Measurements from ENCODE around the gene SPATA6L.

Gene SPATA6L

GRCh38 chr9:4588721-4589120 lies 77.6 kb downstream of the SPATA6L start:
- Histone ChIP-seq H3K4me1 (ENCODE audit: insufficient read depth, insufficient read length) (peaks cover 4% of the 10 kb centered on the region), H3K36me3 (ENCODE audit: insufficient read depth, insufficient read length, low read length) (no peaks in the 10 kb centered on the region), H3K27me3 (ENCODE audit: insufficient read depth, insufficient read length) (no peaks in the 10 kb centered on the region), H3K4me3 (ENCODE audit: insufficient read length, low read depth) (no peak overlapping the region), H3K9me3 (ENCODE audit: insufficient read depth, low read length) (no peaks in the 10 kb centered on the region), H3K9ac (ENCODE audit: insufficient read length, low read depth) (no peak overlapping the region)
- no peak for TF ChIP-seq ZNF274 (IDR thresholded peaks at IDR 0.05; ENCODE audit: low read depth, low read length)
- no peak for TF ChIP-seq SUZ12 (IDR thresholded peaks at IDR 0.05; ENCODE audit: extremely low read depth, insufficient read depth, insufficient read length)
- TF ChIP-seq YY1 (IDR thresholded peaks at IDR 0.05; ENCODE audit: insufficient read depth, insufficient read length), result no peak
- no peak for DNase-seq (ENCODE audit: low read depth, low spot score)

DNA sequence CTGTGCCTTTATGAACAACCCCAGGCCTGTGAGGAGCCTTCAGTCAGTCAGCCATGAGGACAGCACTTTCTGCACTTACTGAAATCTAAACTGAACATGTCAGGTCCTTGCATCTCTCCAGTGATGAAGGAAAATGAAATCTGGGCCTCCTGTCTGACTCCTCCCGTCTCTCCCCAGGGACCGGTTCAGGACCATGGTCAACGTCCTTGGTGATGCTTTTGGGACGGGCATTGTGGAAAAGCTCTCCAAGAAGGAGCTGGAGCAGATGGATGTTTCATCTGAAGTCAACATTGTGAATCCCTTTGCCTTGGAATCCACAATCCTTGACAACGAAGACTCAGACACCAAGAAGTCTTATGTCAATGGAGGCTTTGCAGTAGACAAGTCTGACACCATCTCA lies 81.1 kb downstream of the SPATA6L start:
- Histone ChIP-seq H3K4me3 (ENCODE audit: insufficient read length, low read depth) (no peak overlapping the region), H3K4me1 (ENCODE audit: insufficient read depth, insufficient read length) (no peaks in the 10 kb centered on the region), H3K36me3 (ENCODE audit: insufficient read depth, insufficient read length, low read length) (no peaks in the 10 kb centered on the region), H3K27me3 (ENCODE audit: insufficient read depth, insufficient read length) (no peaks in the 10 kb centered on the region), H3K9me3 (ENCODE audit: insufficient read depth, low read length) (no peaks in the 10 kb centered on the region), H3K9ac (ENCODE audit: insufficient read length, low read depth) (no peak overlapping the region)
- TF ChIP-seq SUZ12 (IDR thresholded peaks at IDR 0.05; ENCODE audit: extremely low read depth, insufficient read depth, insufficient read length), result no peak
- no peak for TF ChIP-seq ZNF274 (IDR thresholded peaks at IDR 0.05; ENCODE audit: low read depth, low read length)
- no peak for TF ChIP-seq YY1 (IDR thresholded peaks at IDR 0.05; ENCODE audit: insufficient read depth, insufficient read length)
- no peak for DNase-seq (ENCODE audit: low read depth, low spot score)

GRCh38 chr9:4584636-4585035 lies 81.6 kb downstream of the SPATA6L start:
- DNase-seq (ENCODE audit: low read depth, low spot score), result no peak
- Histone ChIP-seq H3K4me1 (ENCODE audit: insufficient read depth, insufficient read length) (no peaks in the 10 kb centered on the region), H3K9ac (ENCODE audit: insufficient read length, low read depth) (no peak overlapping the region), H3K4me3 (ENCODE audit: insufficient read length, low read depth) (no peak overlapping the region), H3K27me3 (ENCODE audit: insufficient read depth, insufficient read length) (no peaks in the 10 kb centered on the region), H3K9me3 (ENCODE audit: insufficient read depth, low read length) (no peaks in the 10 kb centered on the region), H3K36me3 (ENCODE audit: insufficient read depth, insufficient read length, low read length) (no peaks in the 10 kb centered on the region)
- TF ChIP-seq YY1 (IDR thresholded peaks at IDR 0.05; ENCODE audit: insufficient read depth, insufficient read length) (no peak), SUZ12 (IDR thresholded peaks at IDR 0.05; ENCODE audit: extremely low read depth, insufficient read depth, insufficient read length) (no peak), ZNF274 (IDR thresholded peaks at IDR 0.05; ENCODE audit: low read depth, low read length) (no peak)

DNA sequence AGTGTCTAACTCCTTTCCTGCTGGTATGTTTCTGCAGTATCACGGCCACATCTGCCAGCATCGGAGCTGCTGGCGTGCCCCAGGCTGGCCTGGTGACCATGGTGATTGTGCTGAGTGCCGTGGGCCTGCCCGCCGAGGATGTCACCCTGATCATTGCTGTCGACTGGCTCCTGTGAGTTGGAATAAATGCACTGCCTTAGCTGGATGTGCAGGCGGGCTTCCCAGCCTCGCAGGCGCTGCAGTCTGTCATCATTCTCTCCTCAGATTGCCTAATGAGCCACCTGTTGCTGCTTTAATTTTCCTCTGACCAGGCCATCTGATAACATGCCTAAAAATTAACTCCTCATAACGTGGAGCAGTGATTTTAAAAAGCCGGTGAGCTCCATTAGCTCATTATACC lies 83.3 kb downstream of the SPATA6L start:
- H3K4me1 ChIP-seq (ENCODE audit: insufficient read depth, insufficient read length), result no peaks in the 10 kb centered on the region
- H3K27me3 ChIP-seq (ENCODE audit: insufficient read depth, insufficient read length), result no peaks in the 10 kb centered on the region
- H3K9me3 ChIP-seq (ENCODE audit: insufficient read depth, low read length), result no peaks in the 10 kb centered on the region
- no peak overlapping the region for H3K9ac ChIP-seq (ENCODE audit: insufficient read length, low read depth)
- no peak overlapping the region for H3K4me3 ChIP-seq (ENCODE audit: insufficient read length, low read depth)
- no peak for DNase-seq (ENCODE audit: low read depth, low spot score)
- TF ChIP-seq YY1 (IDR thresholded peaks at IDR 0.05; ENCODE audit: insufficient read depth, insufficient read length) (no peak), ZNF274 (IDR thresholded peaks at IDR 0.05; ENCODE audit: low read depth, low read length) (no peak), SUZ12 (IDR thresholded peaks at IDR 0.05; ENCODE audit: extremely low read depth, insufficient read depth, insufficient read length) (no peak)
- no peaks in the 10 kb centered on the region for H3K36me3 ChIP-seq (ENCODE audit: insufficient read depth, insufficient read length, low read length)

GRCh38 chr9:4581861-4582565 lies 84.3 kb downstream of the SPATA6L start:
- no peaks in the 10 kb centered on the region for H3K27me3 ChIP-seq (ENCODE audit: insufficient read depth, insufficient read length)
- no peak for TF ChIP-seq YY1 (IDR thresholded peaks at IDR 0.05; ENCODE audit: insufficient read depth, insufficient read length)
- no peak for TF ChIP-seq ZNF274 (IDR thresholded peaks at IDR 0.05; ENCODE audit: low read depth, low read length)
- no peak for TF ChIP-seq SUZ12 (IDR thresholded peaks at IDR 0.05; ENCODE audit: extremely low read depth, insufficient read depth, insufficient read length)
- H3K9me3 ChIP-seq (ENCODE audit: insufficient read depth, low read length), result no peaks in the 10 kb centered on the region
- no peak overlapping the region for H3K9ac ChIP-seq (ENCODE audit: insufficient read length, low read depth)
- no peak for DNase-seq (ENCODE audit: low read depth, low spot score)
- H3K4me3 ChIP-seq (ENCODE audit: insufficient read length, low read depth), result no peak overlapping the region
- no peaks in the 10 kb centered on the region for H3K36me3 ChIP-seq (ENCODE audit: insufficient read depth, insufficient read length, low read length)
- no peaks in the 10 kb centered on the region for H3K4me1 ChIP-seq (ENCODE audit: insufficient read depth, insufficient read length)

DNA sequence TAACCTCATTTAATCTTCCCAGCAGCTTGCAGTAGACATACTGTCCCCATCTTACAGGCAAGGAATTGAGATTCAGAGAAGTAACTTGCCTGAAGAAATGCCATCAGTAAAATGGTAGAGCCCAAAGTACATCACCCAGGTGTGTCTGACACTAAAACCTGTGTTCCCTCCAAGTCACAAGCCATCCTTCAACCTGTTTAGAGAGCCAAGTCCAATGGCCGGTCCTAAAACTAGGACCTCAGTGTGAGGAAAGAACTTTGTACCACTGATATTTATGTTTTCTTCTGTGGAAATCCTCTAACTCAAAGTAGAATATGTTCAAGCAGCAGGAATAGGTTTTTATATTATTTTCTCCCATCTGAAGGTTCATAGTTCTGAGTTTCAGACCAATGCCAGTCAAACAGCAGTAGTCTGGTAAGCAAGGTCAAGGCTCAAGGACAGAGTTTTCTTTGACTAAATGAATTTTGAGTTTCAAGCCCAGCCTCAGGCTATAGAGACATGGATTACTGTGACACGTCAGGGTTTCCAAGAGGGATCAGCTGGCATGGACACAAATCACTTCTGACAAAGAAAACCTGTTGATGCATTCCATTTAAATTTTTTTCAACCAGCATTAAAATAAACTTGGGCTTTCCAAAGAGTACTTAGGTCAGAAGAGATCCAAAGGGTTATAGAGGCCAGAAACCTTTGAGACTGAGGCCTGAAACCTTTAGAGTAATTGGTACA lies 85.1 kb downstream of the SPATA6L start:
- DNase-seq (ENCODE audit: low read depth, low spot score), result no peak
- Histone ChIP-seq H3K36me3 (ENCODE audit: insufficient read depth, insufficient read length, low read length) (no peaks in the 10 kb centered on the region), H3K4me3 (ENCODE audit: insufficient read length, low read depth) (no peak overlapping the region), H3K27me3 (ENCODE audit: insufficient read depth, insufficient read length) (no peaks in the 10 kb centered on the region), H3K4me1 (ENCODE audit: insufficient read depth, insufficient read length) (no peaks in the 10 kb centered on the region), H3K9ac (ENCODE audit: insufficient read length, low read depth) (no peak overlapping the region), H3K9me3 (ENCODE audit: insufficient read depth, low read length) (no peaks in the 10 kb centered on the region)
- no peak for TF ChIP-seq YY1 (IDR thresholded peaks at IDR 0.05; ENCODE audit: insufficient read depth, insufficient read length)

- Histone ChIP-seq H3K36me3 (ENCODE audit: insufficient read depth, insufficient read length, low read length) (no peaks in the 10 kb centered on the region), H3K9me3 (ENCODE audit: insufficient read depth, low read length) (no peaks in the 10 kb centered on the region), H3K9ac (ENCODE audit: insufficient read length, low read depth) (no peak overlapping the region), H3K27me3 (ENCODE audit: insufficient read depth, insufficient read length) (no peaks in the 10 kb centered on the region), H3K4me1 (ENCODE audit: insufficient read depth, insufficient read length) (no peaks in the 10 kb centered on the region), H3K4me3 (ENCODE audit: insufficient read length, low read depth) (no peak overlapping the region)
- no peak for DNase-seq (ENCODE audit: low read depth, low spot score)
- TF ChIP-seq SUZ12 (IDR thresholded peaks at IDR 0.05; ENCODE audit: extremely low read depth, insufficient read depth, insufficient read length), result no peak
- TF ChIP-seq YY1 (IDR thresholded peaks at IDR 0.05; ENCODE audit: insufficient read depth, insufficient read length), result no peak
- no peak for TF ChIP-seq ZNF274 (IDR thresholded peaks at IDR 0.05; ENCODE audit: low read depth, low read length)
Measured at GRCh38 chr9:4579001-4579400, 87.3 kb downstream of the SPATA6L start.
